CD14-positive monocyte (primary cell): ENCODE measurements around the gene AARS2. TPM values are rescaled to one million over a fixed set of nuclear protein-coding genes. Genes with fewer than 3 reads are reported as not detected.

Source experiments
- DNase-seq, 3 donors: peaks; one replicate each; pipeline ENCODE4 v3.0.0-alpha.2; 2011 to 2022
- H2AFZ ChIP-seq: 2 replicates; pipeline ENCODE4 v1.6.0; 2012; ENCODE audit warnings: mild to moderate bottlenecking, low read depth, low read length, inconsistent platforms; ENCODE audit not compliant: insufficient read depth, poor library complexity, severe bottlenecking
- H3K27ac ChIP-seq, 2 donors: 1 replicate in 1 of 2; 2 replicates in 1 of 2; pipeline ENCODE4 v1.5.1; 2012 to 2013; ENCODE audit warnings: low read length in 2 of 2, control low read depth in 1 of 2, inconsistent platforms in 1 of 2, low read depth in 1 of 2, mild to moderate bottlenecking in 1 of 2
- H3K27me3 ChIP-seq, 2 donors: one replicate each; pipeline versions ENCODE4 v1.6.0 to v1.6.1; 2011 to 2013; ENCODE audit warnings: low read length in 2 of 2; ENCODE audit not compliant: control insufficient read depth in 2 of 2, insufficient read depth in 2 of 2
- H3K36me3 ChIP-seq, 2 donors: replicated peaks in 1 of 2; 1 replicate in 1 of 2; 2 replicates in 1 of 2; pipeline versions ENCODE4 v1.5.1 to v1.6.1; 2012 to 2013; ENCODE audit warnings: low read length in 2 of 2, control low read depth in 1 of 2, inconsistent platforms in 1 of 2, mild to moderate bottlenecking in 1 of 2; ENCODE audit not compliant: insufficient read depth in 2 of 2, control insufficient read depth in 1 of 2
- H3K4me1 ChIP-seq, 2 donors: 1 replicate in 1 of 2; 2 replicates in 1 of 2; pipeline versions ENCODE4 v1.5.1 to v1.6.1; 2012 to 2013; ENCODE audit warnings: low read length in 2 of 2, control low read depth in 1 of 2, inconsistent platforms in 1 of 2, mild to moderate bottlenecking in 1 of 2, moderate library complexity in 1 of 2; ENCODE audit not compliant: insufficient read depth in 2 of 2, control insufficient read depth in 1 of 2
- H3K4me2 ChIP-seq: replicated peaks from 2 replicates; pipeline ENCODE3; 2012; ENCODE audit warnings: low read length, moderate library complexity, mild to moderate bottlenecking; ENCODE audit not compliant: poor library complexity, severe bottlenecking; ENCODE audit errors: extremely low read depth
- H3K4me3 ChIP-seq, 3 experiments: fragments of 200-600 bp in 1 of 3; sonication (generic) in 1 of 3; replicated peaks in 1 of 3; 1 replicate in 2 of 3; 2 replicates in 1 of 3; pipeline ENCODE4 v1.5.1; 2011 to 2013; ENCODE audit warnings: low read length in 3 of 3, mild to moderate bottlenecking in 3 of 3, control low read depth in 2 of 3, low read depth in 2 of 3, inconsistent platforms in 1 of 3, moderate library complexity in 1 of 3
- H3K79me2 ChIP-seq: 2 replicates; pipeline ENCODE4 v1.6.0; 2012; ENCODE audit warnings: mild to moderate bottlenecking, control low read depth, inconsistent platforms, low read length, moderate library complexity; ENCODE audit not compliant: insufficient read depth
- H3K9ac ChIP-seq: 2 replicates; pipeline ENCODE4 v1.6.0; 2017; ENCODE audit warnings: low read length, mild to moderate bottlenecking; ENCODE audit not compliant: insufficient read depth, poor library complexity, severe bottlenecking
- H3K9me3 ChIP-seq, 2 donors: replicated peaks in 1 of 2; 1 replicate in 1 of 2; 2 replicates in 1 of 2; pipeline versions ENCODE4 v1.5.1 to v1.6.1; 2012 to 2013; ENCODE audit warnings: low read length in 2 of 2, control low read depth in 1 of 2; ENCODE audit not compliant: control insufficient read depth in 1 of 2, insufficient read depth in 1 of 2
- H4K20me1 ChIP-seq: 2 replicates; pipeline ENCODE4 v1.6.0; 2012; ENCODE audit warnings: mild to moderate bottlenecking, low read length, control low read depth, moderate library complexity; ENCODE audit not compliant: insufficient read depth
- H3K27ac Mint-ChIP-seq, 7 donors: one replicate each; pipeline ENCODE4 v1.8.0; 2020; ENCODE audit warnings: mild to moderate bottlenecking in 7 of 7, mixed read lengths in 7 of 7, moderate library complexity in 6 of 7, inconsistent platforms in 2 of 7
- H3K27me3 Mint-ChIP-seq, 3 donors: one replicate each; pipeline ENCODE4 v1.8.0; 2021 to 2022; ENCODE audit warnings: low read depth in 3 of 3, mild to moderate bottlenecking in 3 of 3, mixed read lengths in 3 of 3, moderate library complexity in 3 of 3, inconsistent platforms in 1 of 3
- H3K36me3 Mint-ChIP-seq, 2 donors: one replicate each; pipeline ENCODE4 v1.8.0; 2020; ENCODE audit warnings: mixed read lengths in 2 of 2, inconsistent platforms in 1 of 2, mild to moderate bottlenecking in 1 of 2
- H3K4me1 Mint-ChIP-seq: one replicate; pipeline ENCODE4 v1.8.0; 2020; ENCODE audit warnings: mild to moderate bottlenecking, mixed read lengths
- H3K4me3 Mint-ChIP-seq, 2 donors: one replicate each; pipeline ENCODE4 v1.8.0; 2020; ENCODE audit warnings: mild to moderate bottlenecking in 2 of 2, mixed read lengths in 2 of 2, moderate library complexity in 1 of 2
- H3K9me3 Mint-ChIP-seq, 7 donors: one replicate each; pipeline ENCODE4 v1.8.0; 2020 to 2022; ENCODE audit warnings: mixed read lengths in 7 of 7, mild to moderate bottlenecking in 6 of 7, moderate library complexity in 6 of 7, inconsistent platforms in 2 of 7
- CTCF ChIP-seq: fragments of 200-600 bp; IDR thresholded peaks from one replicate; pipeline ENCODE4 v1.8.0; 2022; ENCODE audit warnings: antibody characterized with exemption, mild to moderate bottlenecking
- WGBS: methylation state at CpG from one replicate; pipeline ENCODE4 v1.1.5; 2013; ENCODE audit warnings: missing lambda C conversion rate; ENCODE audit not compliant: insufficient coverage; 5-methylcytosine and 5-hydroxymethylcytosine counted together
- intact Hi-C, 2 donors: fragments of 100-400 bp; cut with micrococcal nuclease; formaldehyde crosslinking; loops; one replicate each; pipeline versions ENCODE4 v1.15.0 to v1.15.1; 2023
- polyA plus RNA-seq, 3 donors: library from polyadenylated mRNA; depleted of rRNA in 1 of 3; unstranded in 2 of 3; stranded (reverse) in 1 of 3; fragments of 300-500 nt in 2 of 3; fragments of >200 nt in 1 of 3; fragmentation: Illumina TruSeq in 2 of 3; gene quantifications; 1 replicate in 2 of 3; 2 replicates in 1 of 3; pipeline ENCODE4 v1.2.3, GENCODE V29; 2012 to 2021

The AARS2 gene
- polyA plus RNA-seq, 3 donors: 1.8 to 4.5 (median 3.2) TPM

DNA sequence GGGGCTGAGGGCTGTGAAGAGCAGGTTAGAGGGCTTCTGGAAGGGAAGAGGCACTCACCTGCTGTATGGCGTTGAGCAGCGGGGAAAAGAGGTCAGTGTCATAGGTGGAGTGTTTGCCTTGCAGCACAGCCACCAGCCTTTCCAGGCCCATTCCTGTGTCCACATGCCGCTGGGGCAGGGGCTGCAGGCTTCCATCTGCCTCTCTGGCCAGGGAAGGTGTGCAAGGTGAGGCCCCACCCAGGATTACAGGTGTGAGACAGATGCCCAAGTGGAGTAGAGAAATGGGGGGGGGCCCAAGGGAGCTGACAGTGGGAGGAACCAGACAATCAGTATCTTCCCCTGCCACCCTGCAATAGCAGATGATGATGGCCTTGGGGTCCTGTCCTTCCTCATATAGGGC lies 2.9 kb downstream of the AARS2 start:
- H3K36me3 ChIP-seq: peaks cover 50 to 64% of the 10 kb centered on the region in 2 donors
- Mint-ChIP-seq H3K36me3 (peaks cover 53 to 59% of the 10 kb centered on the region in 2 donors), H3K4me3 (no peak overlapping the region), H3K27me3 (no peaks in the 10 kb centered on the region), H3K9me3 (peaks cover 0 to 3% (median 0%) of the 10 kb centered on the region in 7 donors), H3K27ac (no peak overlapping the region), H3K4me1 (peaks cover 16% of the 10 kb centered on the region)
- no peaks in the 10 kb centered on the region for H3K27me3 ChIP-seq
- peaks cover 14% of the 10 kb centered on the region for H3K79me2 ChIP-seq
- 97% methylated on average over 3 of the region's 3 CpGs for WGBS
- no peak for TF ChIP-seq CTCF
- no peaks in the 10 kb centered on the region for H3K9me3 ChIP-seq
- H3K4me2 ChIP-seq: no peak overlapping the region
- no peak overlapping the region for H3K4me3 ChIP-seq
- H4K20me1 ChIP-seq: no peaks in the 10 kb centered on the region
- DNase-seq: no peak
- H3K4me1 ChIP-seq: peaks cover 8% of the 10 kb centered on the region in 2 donors
- H2AFZ ChIP-seq: no peak overlapping the region
- no peak overlapping the region for H3K9ac ChIP-seq
- no peak overlapping the region for H3K27ac ChIP-seq
- intact Hi-C loops: loop anchor here (5.0 kb wide), 1 partner anchor 43 kb away; the partner anchor contains the start of gene NFKBIE (in 2 of the 2)

- Mint-ChIP-seq H3K4me1 (peaks cover 14% of the 10 kb centered on the region), H3K36me3 (peaks cover 54 to 64% of the 10 kb centered on the region in 2 donors), H3K9me3 (peaks cover 0 to 3% (median 0%) of the 10 kb centered on the region in 7 donors), H3K27me3 (no peaks in the 10 kb centered on the region), H3K4me3 (peak overlapping the region in 1 of 2 donors; percentile 4), H3K27ac (no peak overlapping the region)
- Histone ChIP-seq H3K4me1 (peaks cover 8% of the 10 kb centered on the region in 2 donors), H4K20me1 (no peaks in the 10 kb centered on the region), H3K4me2 (no peak overlapping the region), H3K36me3 (peaks cover 55 to 69% of the 10 kb centered on the region in 2 donors), H3K9me3 (no peaks in the 10 kb centered on the region), H2AFZ (no peak overlapping the region), H3K79me2 (peaks cover 14% of the 10 kb centered on the region), H3K9ac (no peak overlapping the region), H3K27me3 (no peaks in the 10 kb centered on the region), H3K27ac (no peak overlapping the region), H3K4me3 (no peak overlapping the region)
- no peak for DNase-seq
- intact Hi-C loops: loop anchor here (5.0 kb wide), 1 partner anchor 42 kb away; the partner anchor contains the start of gene NFKBIE (in 2 of the 2)
- no peak for TF ChIP-seq CTCF
Measured at GRCh38 chr6:44309631-44310030, 3.5 kb downstream of the AARS2 start.
